ENCODE data around the gene FAM171A1. TPM values are rescaled to one million over a fixed set of nuclear protein-coding genes. Genes with fewer than 3 reads are reported as not detected.

FAM171A1 gene
- total and polyA plus RNA-seq, 2 experiments from 2014 or later = 38.9 to 41.5 TPM

- Histone ChIP-seq H3K36me3 (no peaks in the 10 kb centered on the region), H3K4me1 (ENCODE audit: low read depth) (no peaks in the 10 kb centered on the region), H3K27ac (no peak overlapping the region), H3K4me3 (no peak overlapping the region), H3K9me3 (ENCODE audit: low read depth) (no peaks in the 10 kb centered on the region), H3K27me3 (no peaks in the 10 kb centered on the region)
- DNase-seq (ENCODE audit: low read depth in 1 of 2, low spot score in 1 of 2) = no peak
- no peak for TF ChIP-seq CTCF (IDR thresholded peaks at IDR 0.05; ENCODE audit: low read depth, low read length)
Observed at GRCh38 chr10:15225511-15225910, 145.6 kb downstream of the FAM171A1 start.

- Histone ChIP-seq H3K27me3 (no peaks in the 10 kb centered on the region), H3K9me3 (ENCODE audit: low read depth) (no peaks in the 10 kb centered on the region), H3K36me3 (no peaks in the 10 kb centered on the region), H3K27ac (no peak overlapping the region), H3K4me3 (no peak overlapping the region), H3K4me1 (ENCODE audit: low read depth) (no peaks in the 10 kb centered on the region)
- DNase-seq (ENCODE audit: low read depth in 1 of 2, low spot score in 1 of 2) = no peak
- TF ChIP-seq CTCF (IDR thresholded peaks at IDR 0.05; ENCODE audit: low read depth, low read length) = no peak
Observed at GRCh38 chr10:15224948-15225347, 146.1 kb downstream of the FAM171A1 start.

- TF ChIP-seq CTCF (IDR thresholded peaks at IDR 0.05; ENCODE audit: low read depth, low read length) = no peak
- H3K27ac ChIP-seq = no peak overlapping the region
- DNase-seq (ENCODE audit: low read depth in 1 of 2, low spot score in 1 of 2) = peak in 1 of 2 donors; percentile 89
Observed at GRCh38 chr10:15223174-15223573, 147.9 kb downstream of the FAM171A1 start.

GRCh38 chr10:15222511-15222910, 148.6 kb downstream of the FAM171A1 start:
- TF ChIP-seq CTCF (IDR thresholded peaks at IDR 0.05; ENCODE audit: low read depth, low read length) = no peak
- no peak for DNase-seq (ENCODE audit: low read depth in 1 of 2, low spot score in 1 of 2)
- Histone ChIP-seq H3K4me1 (ENCODE audit: low read depth) (no peaks in the 10 kb centered on the region), H3K27ac (no peak overlapping the region), H3K9me3 (ENCODE audit: low read depth) (no peaks in the 10 kb centered on the region), H3K4me3 (no peak overlapping the region), H3K27me3 (no peaks in the 10 kb centered on the region), H3K36me3 (peaks cover 3% of the 10 kb centered on the region)

More at GRCh38 chr10:15223174-15223573, 147.9 kb downstream of the FAM171A1 start:
- no peaks in the 10 kb centered on the region for H3K27me3 ChIP-seq
- no peaks in the 10 kb centered on the region for H3K9me3 ChIP-seq (ENCODE audit: low read depth)
- peaks cover 3% of the 10 kb centered on the region for H3K36me3 ChIP-seq
- H3K4me3 ChIP-seq = no peak overlapping the region
- H3K4me1 ChIP-seq (ENCODE audit: low read depth) = no peaks in the 10 kb centered on the region

- no peak for DNase-seq (ENCODE audit: low read depth in 1 of 2, low spot score in 1 of 2)
- Histone ChIP-seq H3K36me3 (peaks cover 3% of the 10 kb centered on the region), H3K4me1 (ENCODE audit: low read depth) (no peaks in the 10 kb centered on the region), H3K9me3 (ENCODE audit: low read depth) (no peaks in the 10 kb centered on the region), H3K27ac (no peak overlapping the region), H3K27me3 (no peaks in the 10 kb centered on the region), H3K4me3 (no peak overlapping the region)
- TF ChIP-seq CTCF (IDR thresholded peaks at IDR 0.05; ENCODE audit: low read depth, low read length) = no peak
Observed at GRCh38 chr10:15220445-15220844, 150.6 kb downstream of the FAM171A1 start.

GRCh38 chr10:15216700-15217099, 154.4 kb downstream of the FAM171A1 start:
- DNase-seq (ENCODE audit: low read depth in 1 of 2, low spot score in 1 of 2) = no peak
- Histone ChIP-seq H3K27ac (no peak overlapping the region), H3K4me3 (no peak overlapping the region), H3K27me3 (no peaks in the 10 kb centered on the region), H3K36me3 (peaks cover 5% of the 10 kb centered on the region), H3K9me3 (ENCODE audit: low read depth) (no peaks in the 10 kb centered on the region), H3K4me1 (ENCODE audit: low read depth) (no peaks in the 10 kb centered on the region)
- TF ChIP-seq CTCF (IDR thresholded peaks at IDR 0.05; ENCODE audit: low read depth, low read length) = no peak
